ENCODE measurements around the gene AGTRAP.

- peak; percentile 55; the same call in 1 of the 2 replicates for TF ChIP-seq POLR2AphosphoS5 (IDR thresholded peaks at IDR 0.05; ENCODE audit: low read depth, low read length)
- no peak for TF ChIP-seq CTCF (IDR thresholded peaks at IDR 0.05)
Measured at GRCh38 chr1:11735854-11736745, at the start of gene AGTRAP.

Data from Panc1 (cell line).